DLD1 (cell line): ENCODE measurements around the gene LCAT.

Experiments used
- in situ Hi-C: cut with HindIII; loops from 2 replicates; pipeline ENCODE4 v1.10.0; 2017; ENCODE audit warnings: low sequenced_read_pairs

Gene LCAT

DNA sequence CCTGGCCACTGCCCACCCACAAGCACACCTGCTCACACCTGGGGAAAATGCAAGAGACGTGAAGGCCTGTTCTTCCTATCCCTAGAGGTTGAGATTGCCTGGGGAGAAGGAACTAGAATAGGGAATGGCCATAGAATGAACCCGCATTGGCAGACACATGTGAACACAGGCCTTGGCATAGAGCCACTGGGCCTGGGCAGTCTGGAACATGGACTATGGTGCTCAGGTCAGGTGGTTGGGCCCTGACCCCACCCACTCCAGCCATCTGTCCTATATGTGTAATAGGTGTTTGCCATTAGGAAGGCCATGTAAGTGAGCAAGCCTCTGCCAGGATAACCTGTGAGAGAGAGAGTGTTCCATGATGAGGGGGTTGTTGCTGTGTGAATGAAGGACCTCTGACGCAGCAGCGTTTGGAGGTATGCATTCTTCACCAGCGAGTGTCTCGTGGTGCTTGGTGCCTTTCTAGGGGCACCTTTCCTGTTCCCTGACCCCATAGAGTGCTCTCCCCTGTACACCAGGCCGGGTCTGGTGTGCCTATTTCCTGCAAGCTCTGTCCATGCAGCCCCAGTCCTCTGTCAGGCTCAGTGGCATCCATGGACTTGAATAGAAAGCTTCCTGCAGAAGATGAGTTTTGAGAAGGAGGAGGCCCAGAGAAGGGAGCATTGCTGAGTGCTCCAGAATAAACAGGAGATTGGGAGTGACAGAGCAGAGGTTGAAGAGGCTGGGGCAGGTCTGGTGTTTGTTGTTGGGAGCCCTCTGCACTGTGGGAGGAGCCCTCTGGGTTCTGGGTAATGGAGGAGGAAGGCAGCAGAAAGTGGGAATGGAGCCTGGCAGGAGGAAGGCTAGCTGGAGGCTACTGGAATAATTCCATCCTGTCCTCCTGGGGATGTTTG, 27.8 kb downstream of the LCAT start:
- in situ Hi-C loops: loop anchor here (25.0 kb wide), 1 partner anchor 96 kb away; the partner anchor contains the start of genes DDX28, DPEP2NB and DUS2

DNA sequence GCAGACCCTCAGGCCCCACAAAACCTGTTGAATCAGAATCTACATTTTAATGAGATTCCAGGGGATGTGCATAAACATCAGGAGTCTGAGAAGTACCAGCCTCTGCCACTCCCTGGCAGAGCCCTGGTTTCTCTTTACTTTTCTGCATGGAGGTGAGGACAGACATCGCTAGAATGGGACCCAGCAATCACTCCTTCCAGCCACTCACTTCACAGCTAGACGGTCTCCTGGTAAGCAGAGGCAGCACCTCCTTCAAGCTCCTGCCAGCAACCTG, 28.5 kb downstream of the LCAT start:
- in situ Hi-C loops: loop anchor here (25.0 kb wide), 1 partner anchor 97 kb away; the partner anchor contains the start of genes DDX28, DPEP2NB and DUS2

DNA sequence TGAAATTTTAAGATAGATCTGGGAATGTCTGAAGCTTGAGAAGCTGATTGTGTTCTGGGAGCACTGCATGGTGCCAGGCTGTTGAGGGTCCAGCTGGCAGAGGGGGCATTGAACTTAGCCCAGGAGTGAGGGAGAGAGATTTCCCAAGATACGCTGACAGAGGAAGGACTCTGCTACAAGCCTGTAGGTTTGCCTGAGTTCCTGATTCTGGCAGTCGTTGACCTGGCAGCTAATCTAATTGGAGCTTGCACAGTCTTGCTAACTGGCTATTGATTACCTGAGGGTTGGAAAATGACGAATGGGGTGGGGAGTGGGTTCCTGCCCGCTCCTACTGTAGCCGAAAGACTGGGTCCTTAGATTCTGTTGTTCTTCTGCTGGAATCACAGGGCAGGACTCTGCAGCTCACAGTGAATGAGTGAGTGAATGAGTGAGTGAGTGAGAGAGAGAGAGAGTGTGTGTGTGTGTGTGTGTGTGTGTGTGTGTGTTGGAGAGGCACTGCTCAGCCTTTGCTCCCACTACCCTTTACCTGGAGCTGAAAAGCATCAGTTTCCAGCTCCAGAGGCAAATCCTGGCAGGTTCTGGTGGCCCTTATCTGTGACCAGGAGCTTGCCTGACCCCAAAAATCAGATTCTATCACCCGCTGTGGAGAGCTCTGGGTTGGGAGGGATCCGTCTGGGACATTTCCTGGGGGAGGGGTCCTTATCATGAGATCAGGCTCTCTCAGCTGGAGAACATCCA, 29.0 kb downstream of the LCAT start:
- in situ Hi-C loops: loop anchor here (25.0 kb wide), 1 partner anchor 97 kb away; the partner anchor contains the start of genes DDX28, DPEP2NB and DUS2

DNA sequence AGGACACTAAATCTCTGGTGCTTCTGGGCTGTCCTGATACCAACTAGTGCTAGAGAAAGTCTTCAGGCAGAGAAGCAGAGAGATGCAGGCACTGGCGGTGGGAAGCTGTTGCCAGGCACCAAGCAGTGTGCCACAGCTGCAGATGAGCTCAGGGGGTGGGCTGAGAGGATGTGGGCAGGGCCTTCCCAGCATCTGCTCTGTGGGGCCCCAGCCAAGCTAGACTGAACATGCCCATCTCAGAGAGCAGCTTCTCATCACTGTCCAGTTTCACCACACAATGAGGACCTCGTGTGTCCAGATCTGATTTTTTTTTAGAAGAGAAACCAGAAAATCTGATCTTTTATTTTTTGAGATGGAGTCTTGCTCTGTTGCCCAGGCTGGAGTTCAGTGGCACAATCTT, 33.8 kb downstream of the LCAT start:
- in situ Hi-C loops: loop anchor here (25.0 kb wide), 1 partner anchor 102 kb away; the partner anchor contains the start of genes DDX28, DPEP2NB and DUS2

DNA sequence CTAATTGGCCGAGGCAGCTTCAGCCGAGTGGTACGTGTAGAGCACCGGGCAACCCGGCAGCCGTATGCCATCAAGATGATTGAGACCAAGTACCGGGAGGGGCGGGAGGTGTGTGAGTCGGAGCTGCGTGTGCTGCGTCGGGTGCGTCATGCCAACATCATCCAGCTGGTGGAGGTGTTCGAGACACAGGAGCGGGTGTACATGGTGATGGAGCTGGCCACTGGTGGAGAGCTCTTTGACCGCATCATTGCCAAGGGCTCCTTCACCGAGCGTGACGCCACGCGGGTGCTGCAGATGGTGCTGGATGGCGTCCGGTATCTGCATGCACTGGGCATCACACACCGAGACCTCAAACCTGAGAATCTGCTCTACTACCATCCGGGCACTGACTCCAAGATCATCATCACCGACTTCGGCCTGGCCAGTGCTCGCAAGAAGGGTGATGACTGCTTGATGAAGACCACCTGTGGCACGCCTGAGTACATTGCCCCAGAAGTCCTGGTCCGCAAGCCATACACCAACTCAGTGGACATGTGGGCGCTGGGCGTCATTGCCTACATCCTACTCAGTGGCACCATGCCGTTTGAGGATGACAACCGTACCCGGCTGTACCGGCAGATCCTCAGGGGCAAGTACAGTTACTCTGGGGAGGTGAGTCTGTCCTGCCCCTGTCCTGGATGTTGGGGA, 34.7 kb downstream of the LCAT start:
- in situ Hi-C loops: loop anchor here (25.0 kb wide), 1 partner anchor 103 kb away; the partner anchor contains the start of genes DDX28, DPEP2NB and DUS2

DNA sequence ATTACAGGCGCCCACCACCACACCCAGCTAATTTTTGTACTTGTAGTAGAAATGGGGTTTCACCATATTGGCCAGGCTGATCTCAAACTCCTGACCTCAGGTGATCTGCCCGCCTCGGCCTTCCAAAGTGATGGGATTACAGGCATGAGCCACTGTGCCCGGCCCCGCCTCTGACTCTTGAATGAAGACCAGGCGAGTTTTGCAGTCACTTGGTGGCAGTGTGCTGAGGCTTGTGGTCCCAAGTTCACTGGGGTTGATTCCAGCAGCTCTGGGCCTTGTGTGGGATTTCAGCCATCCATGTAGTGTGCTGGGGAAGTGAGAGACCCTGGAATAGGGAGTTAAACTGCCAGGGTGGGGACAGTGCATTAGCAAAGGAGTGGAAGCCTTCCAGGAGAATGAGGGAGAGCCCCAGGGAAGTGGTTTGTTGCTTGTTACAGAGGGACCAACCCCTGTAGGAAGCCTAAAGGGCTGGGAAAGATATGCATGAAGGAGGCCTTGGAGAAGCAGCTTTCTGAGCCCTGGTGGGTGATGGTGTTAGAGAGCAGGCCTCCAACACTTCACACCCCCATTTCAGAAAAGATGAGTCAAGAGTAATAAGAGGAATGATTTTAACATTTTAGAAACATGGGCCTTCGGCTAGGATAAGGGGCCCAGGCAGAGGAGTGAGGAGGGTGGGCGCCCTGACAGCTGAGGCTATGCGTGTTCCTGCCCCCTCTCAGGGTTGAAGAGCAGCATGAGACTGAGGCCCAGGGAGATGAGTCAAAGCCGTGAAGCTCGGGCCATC, 36.3 kb downstream of the LCAT start:
- in situ Hi-C loops: loop anchor here (25.0 kb wide), 1 partner anchor 105 kb away; the partner anchor contains the start of genes DDX28, DPEP2NB and DUS2

DNA sequence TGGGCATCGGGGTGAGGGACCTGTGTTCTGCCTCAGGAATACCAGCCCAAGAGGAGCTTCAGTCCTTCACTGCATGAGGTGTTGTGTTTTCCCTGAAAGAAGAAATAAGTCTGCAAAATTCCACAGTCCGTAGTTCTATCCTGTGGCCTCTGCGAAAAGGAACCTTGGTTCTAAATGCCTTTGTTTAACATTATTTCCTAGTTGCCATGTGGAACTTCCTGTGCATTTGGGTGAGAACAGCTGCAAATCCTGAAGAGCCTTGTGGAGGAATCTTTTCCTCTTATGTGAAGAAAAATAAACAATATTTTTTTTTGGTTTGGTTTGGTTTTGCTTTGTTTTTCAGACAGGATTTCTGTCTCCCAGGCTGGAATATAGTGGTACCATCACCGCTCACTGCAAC, 41.1 kb downstream of the LCAT start:
- in situ Hi-C loops: loop anchor here (25.0 kb wide), 1 partner anchor 109 kb away; the partner anchor contains the start of genes DDX28, DPEP2NB and DUS2

DNA sequence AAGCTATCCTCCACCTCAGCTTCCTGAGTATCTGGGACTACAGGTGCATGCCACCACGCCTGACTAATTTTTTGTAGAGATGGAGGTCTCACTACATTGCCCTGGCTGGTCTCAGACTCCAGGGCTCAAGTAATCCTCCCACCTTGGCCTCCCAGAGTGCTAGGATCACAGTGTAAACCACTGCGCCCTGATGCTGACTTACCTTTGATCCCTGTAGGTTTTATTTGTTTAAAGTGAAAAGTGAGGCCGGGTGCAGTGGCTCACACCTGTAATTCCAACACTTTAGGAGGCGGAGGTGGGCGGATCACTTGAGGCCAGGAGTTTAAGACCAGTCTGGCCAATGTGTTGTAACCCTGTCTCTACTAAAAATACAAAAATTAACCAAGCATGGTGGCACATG, 42.2 kb downstream of the LCAT start:
- in situ Hi-C loops: loop anchor here (25.0 kb wide), 1 partner anchor 111 kb away; the partner anchor contains the start of genes DDX28, DPEP2NB and DUS2

DNA sequence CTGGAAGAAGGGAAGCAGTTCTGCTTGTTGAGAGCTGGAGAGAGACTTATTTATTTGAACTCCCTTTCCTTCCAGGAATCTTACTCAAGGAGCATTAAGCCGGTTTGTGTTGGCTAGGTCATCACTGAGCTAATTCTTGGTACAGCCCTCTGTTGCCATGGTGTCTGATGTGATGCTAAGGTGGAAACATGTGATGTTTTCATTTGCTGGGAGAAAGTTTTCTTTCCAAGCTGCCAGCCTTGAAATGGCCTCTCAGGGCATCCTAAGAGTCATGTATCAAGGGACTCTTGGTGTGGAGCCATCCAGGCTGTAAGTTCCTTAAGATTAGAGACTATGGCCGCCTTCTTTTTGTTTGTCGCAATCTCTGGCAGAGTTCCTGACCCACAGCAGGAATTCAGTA, 46.7 kb downstream of the LCAT start:
- in situ Hi-C loops: no loop called here

DNA sequence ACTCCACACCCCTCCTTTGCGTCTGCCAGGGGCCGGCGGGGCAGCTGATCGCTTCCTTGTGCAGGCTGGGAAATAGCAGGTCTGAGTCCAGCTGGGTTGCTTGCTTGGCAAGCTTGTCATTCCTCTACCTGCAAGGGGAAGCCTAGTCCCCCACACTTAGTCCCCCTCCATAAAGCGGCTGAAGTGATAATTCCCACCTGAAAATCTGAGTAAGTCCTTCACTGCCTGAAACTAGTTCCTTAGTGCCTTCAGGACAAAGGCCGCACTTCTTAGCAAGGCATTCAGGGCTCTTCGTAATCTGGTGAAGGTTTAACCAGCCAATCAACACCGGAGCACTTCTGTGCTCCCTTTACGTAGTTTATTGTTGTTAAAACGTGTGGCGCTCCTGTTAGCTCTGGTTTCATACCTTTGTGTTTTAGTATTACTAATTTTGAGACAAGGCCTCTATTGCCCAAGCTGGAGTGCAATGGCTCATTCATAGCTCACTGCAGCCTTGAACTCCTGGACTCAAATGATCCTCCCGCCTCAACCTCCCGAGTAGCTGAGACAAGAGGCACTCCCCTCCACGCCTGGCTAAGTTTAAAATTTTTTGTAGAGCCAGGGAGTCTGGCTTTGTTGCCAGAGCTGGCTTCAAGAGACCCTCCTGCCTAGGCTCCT, 50.0 kb downstream of the LCAT start:
- in situ Hi-C loops: no loop called here

DNA sequence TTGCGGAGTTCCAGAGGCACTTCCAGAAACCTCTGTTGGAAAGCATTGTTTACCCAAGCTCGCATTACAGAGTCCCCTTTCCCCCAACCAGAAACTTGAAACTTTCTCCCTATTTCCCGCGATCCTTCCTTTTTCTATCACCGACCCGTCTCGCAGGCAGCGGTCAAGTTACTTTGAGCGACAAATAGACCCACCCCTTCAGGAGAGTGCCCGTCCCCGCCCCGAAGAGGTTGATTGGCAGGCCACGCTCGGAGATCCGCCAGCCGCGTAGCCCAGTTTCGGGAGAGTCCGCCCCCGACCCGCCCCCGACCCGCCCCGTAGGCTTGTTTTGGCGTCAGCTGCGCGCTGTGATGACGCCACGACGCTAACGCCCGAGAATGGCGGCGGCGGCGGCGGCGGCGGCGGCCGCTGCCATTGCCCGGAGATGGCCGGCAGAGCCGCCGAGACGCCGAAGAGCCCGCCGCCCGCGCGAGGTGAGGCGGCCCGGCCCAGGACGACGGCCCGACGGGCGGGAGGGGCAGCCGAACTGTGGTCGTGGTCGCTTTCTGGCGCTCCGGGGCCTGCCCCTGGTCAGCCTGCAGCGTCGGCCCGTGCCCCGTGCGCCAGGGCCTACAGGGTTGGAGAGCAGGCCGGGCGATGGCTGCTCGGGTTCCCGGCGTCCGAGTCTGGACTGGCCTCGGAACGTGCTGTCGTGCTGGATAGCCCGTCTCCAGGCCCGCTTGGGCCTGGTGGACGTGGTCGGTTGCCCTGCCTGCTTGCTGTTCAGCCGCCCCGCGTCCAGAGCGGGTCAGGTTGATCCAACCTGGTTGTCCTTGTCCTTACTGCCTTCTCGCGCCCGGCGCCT, 50.8 kb downstream of the LCAT start, which contains the start of gene PSKH1:
Gene PSKH1 (plus strand): TSS at position 356 of the 844 bp plus-strand sequence. CDS start 15,496 bp downstream, outside the sequence.
- in situ Hi-C loops: no loop called here

DNA sequence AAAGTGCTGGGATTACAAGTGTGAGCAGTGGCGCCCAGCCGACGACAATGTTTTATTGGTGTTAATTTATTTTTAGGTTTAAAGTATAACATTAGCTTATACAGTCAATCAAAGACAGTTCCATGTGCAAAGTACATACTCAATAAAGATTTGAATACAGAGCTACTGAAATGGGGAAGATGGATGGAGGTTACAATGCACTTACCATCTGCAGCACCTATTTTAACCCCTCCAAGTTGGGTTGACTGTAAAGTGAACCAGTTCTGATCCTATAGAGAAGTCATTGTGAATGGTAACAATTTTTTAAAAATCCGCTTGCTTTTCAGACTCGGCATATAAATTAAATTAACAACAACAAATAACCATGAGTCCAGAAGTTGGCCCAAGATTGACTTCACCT, 51.5 kb downstream of the LCAT start:
- in situ Hi-C loops: no loop called here
